ENCODE measurements around the gene ATP6V1C2. TPM values are rescaled to one million over a fixed set of nuclear protein-coding genes. Genes with fewer than 3 reads are reported as not detected.

ATP6V1C2 gene
- total RNA-seq, 4 donors from 2014 or later: 0.47 to 37.1 (median 0.54) TPM; not detected in 1

DNA sequence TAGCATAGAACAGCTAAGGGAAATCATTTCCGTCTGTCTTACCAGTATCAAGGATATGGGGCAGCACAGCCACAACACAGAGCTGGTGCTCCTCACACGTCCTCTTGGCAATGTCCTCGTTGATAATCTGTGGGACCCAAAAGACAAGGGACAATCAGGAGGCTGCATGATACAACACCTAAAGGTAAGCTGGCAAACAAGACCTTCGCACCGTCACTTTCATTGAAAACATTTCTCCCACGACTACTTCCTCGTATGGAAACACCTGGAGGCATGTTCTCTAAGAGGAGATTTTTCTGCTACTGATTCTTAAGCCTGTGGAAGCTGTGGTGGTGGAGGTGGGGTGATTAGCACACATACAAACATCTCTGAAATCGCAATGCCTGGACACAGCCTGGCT is 67.4 kb downstream of the ATP6V1C2 start:
- Histone ChIP-seq H3K27ac (peak overlapping the region in 1 of 4 donors; percentile 51), H3K9me3 (no peaks in the 10 kb centered on the region), H3K4me1 (no peaks in the 10 kb centered on the region), H3K36me3 (peaks cover 0 to 75% (median 0%) of the 10 kb centered on the region in 3 donors), H3K4me3 (no peak overlapping the region), H3K27me3 (no peaks in the 10 kb centered on the region)
- no peak for DNase-seq
- TF ChIP-seq, protein P1, sequence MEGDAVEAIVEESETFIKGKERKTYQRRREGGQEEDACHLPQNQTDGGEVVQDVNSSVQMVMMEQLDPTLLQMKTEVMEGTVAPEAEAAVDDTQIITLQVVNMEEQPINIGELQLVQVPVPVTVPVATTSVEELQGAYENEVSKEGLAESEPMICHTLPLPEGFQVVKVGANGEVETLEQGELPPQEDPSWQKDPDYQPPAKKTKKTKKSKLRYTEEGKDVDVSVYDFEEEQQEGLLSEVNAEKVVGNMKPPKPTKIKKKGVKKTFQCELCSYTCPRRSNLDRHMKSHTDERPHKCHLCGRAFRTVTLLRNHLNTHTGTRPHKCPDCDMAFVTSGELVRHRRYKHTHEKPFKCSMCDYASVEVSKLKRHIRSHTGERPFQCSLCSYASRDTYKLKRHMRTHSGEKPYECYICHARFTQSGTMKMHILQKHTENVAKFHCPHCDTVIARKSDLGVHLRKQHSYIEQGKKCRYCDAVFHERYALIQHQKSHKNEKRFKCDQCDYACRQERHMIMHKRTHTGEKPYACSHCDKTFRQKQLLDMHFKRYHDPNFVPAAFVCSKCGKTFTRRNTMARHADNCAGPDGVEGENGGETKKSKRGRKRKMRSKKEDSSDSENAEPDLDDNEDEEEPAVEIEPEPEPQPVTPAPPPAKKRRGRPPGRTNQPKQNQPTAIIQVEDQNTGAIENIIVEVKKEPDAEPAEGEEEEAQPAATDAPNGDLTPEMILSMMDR (IDR thresholded peaks at IDR 0.05): no peak
- TF ChIP-seq POLR2A (IDR thresholded peaks at IDR 0.05): no peak

- H3K36me3 ChIP-seq: peaks cover 0 to 68% (median 0%) of the 10 kb centered on the region in 3 donors
Measured at GRCh38 chr2:10790228-10790973, 69.0 kb downstream of the ATP6V1C2 start.

DNA sequence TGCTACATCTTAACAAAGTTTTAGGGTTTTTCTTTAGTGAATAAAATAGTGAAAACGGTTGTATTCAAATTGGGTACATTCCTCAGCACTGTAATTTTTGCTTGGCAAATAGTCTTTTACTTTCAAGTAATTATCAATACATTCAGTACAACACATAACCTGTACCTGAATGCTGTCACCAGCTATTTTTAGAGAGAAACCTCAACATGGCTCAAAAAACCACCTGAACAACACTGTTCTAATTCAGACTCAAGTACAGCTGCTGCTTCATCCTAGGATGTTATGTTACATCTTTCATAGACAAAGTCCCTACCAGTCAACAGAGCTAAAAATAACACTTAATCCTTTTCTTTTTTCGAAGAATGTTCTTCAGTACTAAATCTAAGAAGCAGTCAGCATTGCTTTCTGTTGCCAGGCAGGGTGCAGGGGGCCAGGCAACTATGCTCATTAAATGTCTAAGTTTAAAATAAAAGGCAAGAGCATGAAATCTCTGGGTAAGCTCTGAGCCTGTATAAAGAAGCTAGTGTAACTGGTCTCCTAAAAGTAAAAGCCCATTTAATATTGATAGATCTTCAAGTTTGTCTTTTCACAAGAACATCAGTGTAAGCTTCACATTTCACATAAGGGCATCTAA is 70.7 kb downstream of the ATP6V1C2 start:
- no peak for DNase-seq
- H3K9me3 ChIP-seq: no peaks in the 10 kb centered on the region
- no peak overlapping the region for H3K4me3 ChIP-seq
- no peaks in the 10 kb centered on the region for H3K4me1 ChIP-seq
- H3K27ac ChIP-seq: peak overlapping the region in 1 of 4 donors; percentile 21
- no peak for TF ChIP-seq POLR2A (IDR thresholded peaks at IDR 0.05)
- TF ChIP-seq, protein P1 (IDR thresholded peaks at IDR 0.05): no peak
- no peaks in the 10 kb centered on the region for H3K27me3 ChIP-seq
- peaks cover 0 to 66% (median 0%) of the 10 kb centered on the region in 3 donors for H3K36me3 ChIP-seq

More at GRCh38 chr2:10790228-10790973, 69.0 kb downstream of the ATP6V1C2 start:
- TF ChIP-seq, protein P1 (IDR thresholded peaks at IDR 0.05): no peak
- TF ChIP-seq POLR2A (IDR thresholded peaks at IDR 0.05): no peak
- Histone ChIP-seq H3K27ac (peak overlapping the region; percentile 7 to 67 (median 54)), H3K27me3 (no peaks in the 10 kb centered on the region), H3K4me1 (no peaks in the 10 kb centered on the region), H3K4me3 (peak overlapping the region in 2 of 4 donors; percentile 14 to 22), H3K9me3 (no peaks in the 10 kb centered on the region)
- peak in 1 of 3 donors; percentile 42 for DNase-seq

DNA sequence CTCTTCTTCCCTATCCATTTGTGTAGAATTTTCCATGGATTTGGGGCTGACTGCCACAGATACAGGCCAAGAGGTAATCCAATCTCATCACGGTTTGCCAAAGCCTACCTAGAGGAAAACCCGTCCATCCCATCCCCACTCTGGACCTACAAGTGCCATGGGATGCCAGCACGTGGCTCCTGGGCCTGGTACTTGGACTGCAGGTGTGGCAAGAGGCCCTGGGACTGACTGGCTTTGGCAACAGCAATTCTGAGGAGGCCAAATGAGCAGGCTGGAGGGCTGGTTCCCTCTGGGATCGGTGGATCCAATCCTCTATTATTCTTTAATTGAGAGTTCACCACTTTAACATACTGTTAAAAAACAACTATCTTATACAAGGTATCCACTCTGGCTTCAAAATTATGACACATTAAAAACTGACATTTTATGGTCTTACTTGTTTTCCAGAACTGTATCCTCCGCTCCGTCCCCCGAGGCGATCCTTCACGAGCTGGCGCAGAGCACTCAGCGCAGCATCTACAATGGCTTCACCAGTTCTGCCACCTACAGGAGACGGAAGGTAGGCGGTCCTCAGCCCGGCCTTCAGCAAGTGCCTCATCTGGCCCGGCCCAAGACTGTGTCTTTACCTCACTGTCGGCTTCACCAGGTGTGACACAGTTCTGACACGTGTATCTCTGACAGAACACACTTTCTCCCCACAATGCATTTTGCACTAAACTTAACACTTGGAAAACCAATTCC is 71.4 kb downstream of the ATP6V1C2 start:
- TF ChIP-seq POLR2A (IDR thresholded peaks at IDR 0.05): no peak
- TF ChIP-seq, protein P1 (IDR thresholded peaks at IDR 0.05): no peak
- no peaks in the 10 kb centered on the region for H3K9me3 ChIP-seq
- no peaks in the 10 kb centered on the region for H3K4me1 ChIP-seq
- DNase-seq: no peak
- no peak overlapping the region for H3K27ac ChIP-seq
- H3K4me3 ChIP-seq: no peak overlapping the region
- H3K36me3 ChIP-seq: peaks cover 0 to 66% (median 0%) of the 10 kb centered on the region in 3 donors
- no peaks in the 10 kb centered on the region for H3K27me3 ChIP-seq

GRCh38 chr2:10793816-10794215 is 72.4 kb downstream of the ATP6V1C2 start:
- no peak for DNase-seq
- no peaks in the 10 kb centered on the region for H3K27me3 ChIP-seq
- H3K4me1 ChIP-seq: no peaks in the 10 kb centered on the region
- H3K27ac ChIP-seq: no peak overlapping the region
- peaks cover 0 to 64% (median 0%) of the 10 kb centered on the region in 3 donors for H3K36me3 ChIP-seq
- H3K9me3 ChIP-seq: no peaks in the 10 kb centered on the region
- TF ChIP-seq, protein P1 (IDR thresholded peaks at IDR 0.05): no peak
- TF ChIP-seq POLR2A (IDR thresholded peaks at IDR 0.05): no peak
- no peak overlapping the region for H3K4me3 ChIP-seq
